GM12874 (cell line): ENCODE measurements around the gene DCDC2.
A peak's percentile ranks its signal among the peaks of the same experiment; 100 is the strongest.

Source experiments
- TF ChIP-seq, protein P1 (sequence below): IDR thresholded peaks from 2 replicates; pipeline ENCODE4 v1.5.1; 2011; ENCODE audit warnings: low read depth, mild to moderate bottlenecking, control low read depth, low read length, moderate library complexity; ENCODE audit not compliant: insufficient read depth

Gene DCDC2

DNA sequence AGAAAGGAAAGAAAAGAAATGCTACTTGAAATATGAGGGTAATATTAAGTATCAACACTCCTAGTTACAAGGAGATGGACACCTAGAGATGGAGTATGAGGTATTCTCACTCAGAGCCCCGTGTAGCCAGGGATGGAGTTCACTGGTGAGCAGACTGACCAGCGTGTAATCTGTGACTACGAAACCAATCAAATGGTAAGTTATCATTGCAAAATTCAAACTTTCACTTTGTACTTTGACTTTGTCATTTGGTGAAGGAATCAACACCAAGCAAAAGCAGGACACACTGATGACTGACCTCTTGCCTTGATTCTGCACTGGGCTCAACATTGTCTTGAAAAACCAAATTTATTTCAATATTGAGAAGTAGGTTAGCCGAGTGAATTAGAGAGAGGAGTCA lies 51.8 kb downstream of the DCDC2 start:
- TF ChIP-seq, protein P1, sequence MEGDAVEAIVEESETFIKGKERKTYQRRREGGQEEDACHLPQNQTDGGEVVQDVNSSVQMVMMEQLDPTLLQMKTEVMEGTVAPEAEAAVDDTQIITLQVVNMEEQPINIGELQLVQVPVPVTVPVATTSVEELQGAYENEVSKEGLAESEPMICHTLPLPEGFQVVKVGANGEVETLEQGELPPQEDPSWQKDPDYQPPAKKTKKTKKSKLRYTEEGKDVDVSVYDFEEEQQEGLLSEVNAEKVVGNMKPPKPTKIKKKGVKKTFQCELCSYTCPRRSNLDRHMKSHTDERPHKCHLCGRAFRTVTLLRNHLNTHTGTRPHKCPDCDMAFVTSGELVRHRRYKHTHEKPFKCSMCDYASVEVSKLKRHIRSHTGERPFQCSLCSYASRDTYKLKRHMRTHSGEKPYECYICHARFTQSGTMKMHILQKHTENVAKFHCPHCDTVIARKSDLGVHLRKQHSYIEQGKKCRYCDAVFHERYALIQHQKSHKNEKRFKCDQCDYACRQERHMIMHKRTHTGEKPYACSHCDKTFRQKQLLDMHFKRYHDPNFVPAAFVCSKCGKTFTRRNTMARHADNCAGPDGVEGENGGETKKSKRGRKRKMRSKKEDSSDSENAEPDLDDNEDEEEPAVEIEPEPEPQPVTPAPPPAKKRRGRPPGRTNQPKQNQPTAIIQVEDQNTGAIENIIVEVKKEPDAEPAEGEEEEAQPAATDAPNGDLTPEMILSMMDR = no peak

DNA sequence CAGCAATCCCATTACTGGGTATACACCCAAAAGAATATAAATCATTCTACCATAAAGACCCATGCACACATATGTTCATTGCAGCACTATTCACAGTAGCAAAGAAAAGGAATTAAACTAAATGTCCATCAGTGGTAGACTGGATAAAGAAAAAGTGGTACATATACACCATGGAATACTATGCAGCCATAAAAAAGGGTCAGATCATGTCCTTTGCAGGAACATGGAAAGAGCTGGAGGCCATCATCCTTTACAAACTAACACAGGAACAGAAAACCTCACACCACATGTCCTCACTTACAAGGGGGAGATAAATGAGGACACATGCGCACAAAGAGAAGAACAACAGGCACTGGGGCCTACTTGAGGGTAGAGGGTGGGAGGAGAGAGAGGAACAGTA lies 60.9 kb downstream of the DCDC2 start:
- TF ChIP-seq, protein P1 = no peak

DNA sequence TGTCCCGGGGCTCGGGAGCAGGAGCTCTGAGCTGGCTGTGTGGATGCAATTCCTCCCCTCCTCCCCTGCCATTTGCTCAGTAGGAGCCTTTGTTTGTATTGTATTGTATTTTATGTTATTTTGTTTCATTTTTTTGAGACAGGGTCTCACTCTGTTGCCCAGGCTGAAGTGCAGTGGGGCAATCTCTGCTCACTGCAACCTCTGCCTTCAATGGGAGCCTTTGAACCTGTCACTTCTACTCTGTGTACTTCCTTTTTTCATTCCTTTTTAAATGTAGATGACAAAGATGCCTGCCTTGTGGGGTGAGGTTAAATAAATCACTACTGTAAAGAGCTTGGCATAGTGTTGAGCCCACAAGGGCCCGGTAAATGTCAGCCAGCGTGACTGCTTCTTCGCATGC lies 70.6 kb downstream of the DCDC2 start:
- TF ChIP-seq, protein P1 = no peak

DNA sequence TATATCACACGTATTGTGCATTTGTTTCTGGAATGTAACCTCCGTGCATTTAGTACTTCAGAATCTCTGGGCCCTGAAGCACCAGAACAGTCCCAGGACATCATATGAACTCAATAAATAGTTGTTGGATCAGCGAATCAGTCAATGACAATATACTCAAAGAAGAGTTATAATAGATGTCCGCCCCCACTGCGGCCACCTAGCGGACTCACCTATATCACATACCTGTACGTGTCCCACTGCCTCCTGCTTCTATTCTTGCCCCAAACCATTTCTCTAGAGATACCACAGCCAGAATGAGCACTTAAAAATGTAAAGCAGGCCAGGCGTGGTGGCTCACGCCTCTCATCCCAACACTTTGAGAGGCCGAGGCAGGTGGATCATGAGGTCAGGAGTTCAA lies 73.9 kb downstream of the DCDC2 start:
- TF ChIP-seq, protein P1 = no peak

DNA sequence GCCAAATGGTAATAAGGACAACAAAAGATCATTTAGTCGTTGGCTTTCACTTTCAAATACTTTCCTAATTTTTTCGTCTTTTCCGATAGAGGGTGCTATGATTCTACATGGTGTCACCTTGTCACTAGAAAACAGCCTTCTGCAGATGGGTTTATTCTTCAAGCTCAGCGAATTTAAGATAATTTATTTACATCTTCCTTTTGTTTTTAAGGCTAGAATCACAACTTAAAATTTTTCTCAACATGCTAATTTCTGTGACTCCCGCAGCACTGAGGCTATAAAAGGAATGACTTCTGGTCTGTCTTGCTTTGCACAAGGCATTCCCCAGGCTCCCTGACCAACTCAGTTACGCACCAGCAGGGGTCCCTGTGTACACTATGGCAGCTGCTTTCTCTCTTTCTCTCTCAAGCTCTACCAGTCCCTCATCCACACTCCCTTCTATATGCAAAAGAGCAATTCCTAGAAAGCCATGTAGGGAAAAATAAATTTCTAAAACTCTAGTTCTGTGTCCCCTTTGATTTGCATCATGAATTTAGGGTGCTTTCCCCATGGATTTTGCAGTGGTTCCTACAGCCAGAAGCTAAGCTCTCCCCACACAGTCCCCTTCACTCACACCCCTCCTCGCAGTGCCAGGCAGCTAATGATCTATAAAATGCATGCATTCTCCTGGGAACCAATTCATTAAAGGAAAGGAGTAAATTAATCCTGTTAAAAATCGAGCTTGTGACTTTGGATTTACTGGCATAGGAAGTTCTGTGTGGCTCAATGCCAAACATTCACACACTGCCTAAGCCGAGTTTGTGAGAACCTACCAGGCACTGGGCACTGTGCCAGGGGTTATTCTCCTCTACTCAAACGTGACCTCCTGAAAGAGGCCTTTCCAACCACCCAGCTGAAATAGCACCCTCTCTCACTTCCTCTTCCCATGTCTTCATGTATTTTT lies 74.5 kb downstream of the DCDC2 start:
- TF ChIP-seq, protein P1 = peak; percentile 42

DNA sequence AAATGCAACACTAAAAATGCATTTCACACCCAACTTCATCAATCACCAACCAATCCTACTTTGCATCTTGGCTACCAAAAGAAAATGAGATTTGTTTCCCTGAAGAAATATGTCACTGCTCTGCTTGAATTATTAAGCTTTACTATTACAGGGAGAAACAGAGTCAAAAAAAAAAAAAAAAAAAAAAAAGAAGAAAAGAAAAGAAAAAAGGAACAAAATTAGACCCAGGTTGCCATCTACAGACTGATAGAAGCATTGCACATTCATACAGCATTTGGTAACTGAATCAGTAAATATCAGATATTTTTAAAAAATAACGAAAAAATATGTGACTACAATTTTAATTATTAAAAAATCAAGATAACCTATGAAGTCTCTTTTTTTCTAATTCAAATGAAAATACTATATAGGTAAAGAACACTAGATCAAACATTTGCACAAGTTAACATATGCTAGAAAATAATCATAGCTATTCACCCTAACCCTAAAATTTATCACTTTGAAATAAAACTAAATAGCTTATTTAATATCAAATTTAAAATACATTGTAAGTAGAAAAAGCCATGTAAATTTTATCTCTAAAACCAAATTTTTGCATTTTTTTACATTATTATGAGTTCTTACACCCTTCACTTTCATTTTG lies 83.3 kb downstream of the DCDC2 start:
- TF ChIP-seq, protein P1 = peak; percentile 36; the same call in 1 of the 2 replicates

DNA sequence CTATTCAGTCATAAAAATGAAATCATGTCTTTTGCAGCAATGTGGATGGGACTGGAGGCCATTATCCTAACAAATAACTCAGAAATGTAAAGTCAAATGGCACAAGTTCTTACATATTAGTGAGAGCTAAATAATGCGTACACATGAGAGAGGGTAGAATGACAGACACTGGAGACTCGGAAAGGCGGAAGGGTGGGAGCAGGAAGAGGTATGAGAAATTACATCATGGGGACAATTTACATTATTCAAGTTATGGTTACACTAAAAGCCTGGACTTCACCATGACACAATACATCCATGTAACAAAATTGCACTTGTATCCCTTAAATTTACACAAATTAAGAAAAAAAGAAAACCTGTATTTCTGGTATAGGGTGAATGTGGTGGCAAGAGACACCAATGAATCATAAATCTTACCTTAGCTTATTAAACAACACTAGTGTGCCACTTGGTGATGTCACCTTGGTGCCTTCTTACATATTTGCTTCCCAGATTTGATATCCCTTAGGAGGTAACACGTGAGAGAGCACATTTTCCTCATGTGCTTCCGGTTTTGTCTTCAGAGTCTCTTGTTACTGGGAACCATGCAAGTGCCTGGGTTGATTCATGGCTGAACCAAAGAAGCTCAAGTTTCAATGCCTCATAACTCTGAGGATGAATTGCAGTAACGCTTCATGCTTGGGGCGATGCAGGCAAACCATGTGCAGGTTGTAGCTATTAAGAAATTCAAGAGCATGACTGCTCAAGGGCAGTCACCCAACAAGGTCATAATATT lies 84.6 kb downstream of the DCDC2 start:
- TF ChIP-seq, protein P1 = no peak
